ENCODE results near the gene GABARAP.

GRCh38 chr17:7204336-7204735, 37.9 kb downstream of the GABARAP start:
- TF ChIP-seq EZH2phosphoT487 (IDR thresholded peaks at IDR 0.05; ENCODE audit: insufficient read depth, low read depth) (no peak), EZH2 (IDR thresholded peaks at IDR 0.05; ENCODE audit: insufficient read depth, poor library complexity, severe bottlenecking) (no peak)
